Endothelial cell (in vitro differentiated cells): ENCODE measurements around the gene TMIGD2. TPM values are rescaled to one million over a fixed set of nuclear protein-coding genes. Genes with fewer than 3 reads are reported as not detected.

Experiments
- DNase-seq: peaks from one replicate; pipeline ENCODE4 v3.0.0; 2021; ENCODE audit warnings: low spot score
- H3K27ac Mint-ChIP-seq: one replicate; pipeline ENCODE4 v1.8.0; 2021; ENCODE audit warnings: mixed read lengths, inconsistent platforms; ENCODE audit not compliant: unreplicated experiment
- H3K27me3 Mint-ChIP-seq: one replicate; pipeline ENCODE4 v1.8.0; 2021; ENCODE audit warnings: mild to moderate bottlenecking, moderate library complexity, mixed read lengths, inconsistent platforms; ENCODE audit not compliant: unreplicated experiment
- H3K36me3 Mint-ChIP-seq: one replicate; pipeline ENCODE4 v1.8.0; 2021; ENCODE audit warnings: mild to moderate bottlenecking, low read depth, mixed read lengths, inconsistent platforms; ENCODE audit not compliant: unreplicated experiment
- H3K4me1 Mint-ChIP-seq: one replicate; pipeline ENCODE4 v1.8.0; 2021; ENCODE audit warnings: mild to moderate bottlenecking, mixed read lengths, inconsistent platforms; ENCODE audit not compliant: unreplicated experiment
- H3K4me3 Mint-ChIP-seq: one replicate; pipeline ENCODE4 v1.8.0; 2021; ENCODE audit warnings: mild to moderate bottlenecking, mixed read lengths, inconsistent platforms; ENCODE audit not compliant: unreplicated experiment
- H3K9me3 Mint-ChIP-seq: one replicate; pipeline ENCODE4 v1.8.0; 2021; ENCODE audit warnings: mixed read lengths, inconsistent platforms; ENCODE audit not compliant: unreplicated experiment
- CTCF ChIP-seq: fragments of 200-600 bp; sonication (generic); IDR thresholded peaks from one replicate; pipeline ENCODE4 v1.5.0; 2021; ENCODE audit warnings: antibody characterized with exemption; ENCODE audit not compliant: unreplicated experiment
- total RNA-seq: library from RNA; stranded (reverse); fragmentation: NEBNext Ultra II Directional; extraction: Animal tissue kit (Norgen Biotek cat#: 25700); gene quantifications from one replicate; pipeline ENCODE4 v1.2.1, GENCODE V29; 2021; ENCODE audit not compliant: unreplicated experiment

The TMIGD2 gene
- total RNA-seq, 1 donor from 2014 or later = not detected

- Mint-ChIP-seq H3K36me3 (no peaks in the 10 kb centered on the region), H3K27me3 (peaks cover 1% of the 10 kb centered on the region), H3K4me1 (no peaks in the 10 kb centered on the region), H3K4me3 (no peak overlapping the region), H3K27ac (no peak overlapping the region), H3K9me3 (no peaks in the 10 kb centered on the region)
- DNase-seq = no peak
- no peak for TF ChIP-seq CTCF
These were observed 4.0 kb downstream of the TMIGD2 start for GRCh38 chr19:4297901-4298809.

GRCh38 chr19:4295972-4296771 is 6.0 kb downstream of the TMIGD2 start:
- Mint-ChIP-seq H3K27me3 (peaks cover 1% of the 10 kb centered on the region), H3K4me3 (no peak overlapping the region)

GRCh38 chr19:4294389-4294788 is 7.8 kb downstream of the TMIGD2 start:
- Mint-ChIP-seq H3K36me3 (no peaks in the 10 kb centered on the region), H3K4me3 (no peak overlapping the region), H3K27ac (no peak overlapping the region), H3K4me1 (no peaks in the 10 kb centered on the region), H3K9me3 (no peaks in the 10 kb centered on the region), H3K27me3 (no peaks in the 10 kb centered on the region)
- no peak for TF ChIP-seq CTCF
- DNase-seq = no peak

More at GRCh38 chr19:4295972-4296771, 6.0 kb downstream of the TMIGD2 start:
- TF ChIP-seq CTCF = no peak
- DNase-seq = no peak
- H3K9me3 Mint-ChIP-seq = no peaks in the 10 kb centered on the region
- H3K4me1 Mint-ChIP-seq = no peaks in the 10 kb centered on the region
- no peaks in the 10 kb centered on the region for H3K36me3 Mint-ChIP-seq
- no peak overlapping the region for H3K27ac Mint-ChIP-seq

- Mint-ChIP-seq H3K4me1 (no peaks in the 10 kb centered on the region), H3K4me3 (no peak overlapping the region), H3K27ac (no peak overlapping the region), H3K9me3 (no peaks in the 10 kb centered on the region), H3K36me3 (no peaks in the 10 kb centered on the region), H3K27me3 (peaks cover 2% of the 10 kb centered on the region)
- no peak for DNase-seq
- no peak for TF ChIP-seq CTCF
These were observed 9.7 kb downstream of the TMIGD2 start for GRCh38 chr19:4292515-4292914.
